Activated CD8-positive, alpha-beta memory T cell treated with anti-CD3 and anti-CD28 coated beads, Interleukin-2, amount 50 U/mL, for 4 hours (primary cell): ENCODE results near the gene POR.

Experiments
- DNase-seq: peaks from one replicate; pipeline ENCODE4 v3.0.0-alpha.2; 2020

POR gene

DNA sequence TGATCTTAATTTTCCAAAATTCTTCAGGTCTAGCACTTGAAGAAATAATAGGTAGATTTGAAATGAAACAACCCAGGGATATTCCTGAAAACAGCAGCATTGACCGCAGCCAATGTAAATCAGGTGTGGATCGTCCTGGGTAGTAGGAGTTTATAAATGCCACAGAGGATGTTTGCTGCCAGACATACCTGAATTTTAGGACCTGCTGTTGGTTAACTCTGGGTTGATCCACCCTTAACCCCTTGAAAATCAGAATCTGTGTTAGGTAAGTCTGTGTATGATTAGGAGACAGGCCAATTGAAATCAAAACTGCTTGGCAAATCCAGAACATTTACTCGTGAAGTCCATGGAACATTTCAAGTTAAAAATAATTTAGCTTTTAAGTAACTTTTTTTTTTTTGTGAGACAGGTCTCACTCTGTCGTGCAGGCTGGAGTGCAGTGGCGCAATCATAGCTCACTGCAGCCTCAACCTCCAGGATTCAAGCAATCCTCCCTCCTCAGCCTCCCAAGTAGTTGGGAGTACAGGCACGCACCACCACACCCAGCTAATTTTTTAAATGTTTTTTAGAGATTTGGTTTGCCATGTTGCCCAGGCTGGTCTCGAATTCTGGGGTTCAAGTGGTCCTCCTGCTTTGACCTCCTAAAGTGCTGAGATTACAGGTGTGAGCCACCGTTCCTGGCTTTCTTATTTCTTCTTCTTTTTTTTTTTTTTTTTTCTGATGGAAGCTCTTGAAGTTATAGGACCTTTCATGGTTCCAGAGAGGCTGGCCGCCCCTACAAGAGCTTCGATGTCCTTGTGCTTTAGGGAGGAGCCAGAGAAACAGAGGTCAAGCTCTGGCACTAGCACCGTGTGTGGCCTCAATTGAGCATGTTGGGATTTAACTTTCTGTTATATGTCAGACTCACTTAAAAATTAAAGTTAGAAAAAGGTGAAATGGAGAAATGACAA is 2.0 kb downstream of the POR start:
- no peak for DNase-seq

DNA sequence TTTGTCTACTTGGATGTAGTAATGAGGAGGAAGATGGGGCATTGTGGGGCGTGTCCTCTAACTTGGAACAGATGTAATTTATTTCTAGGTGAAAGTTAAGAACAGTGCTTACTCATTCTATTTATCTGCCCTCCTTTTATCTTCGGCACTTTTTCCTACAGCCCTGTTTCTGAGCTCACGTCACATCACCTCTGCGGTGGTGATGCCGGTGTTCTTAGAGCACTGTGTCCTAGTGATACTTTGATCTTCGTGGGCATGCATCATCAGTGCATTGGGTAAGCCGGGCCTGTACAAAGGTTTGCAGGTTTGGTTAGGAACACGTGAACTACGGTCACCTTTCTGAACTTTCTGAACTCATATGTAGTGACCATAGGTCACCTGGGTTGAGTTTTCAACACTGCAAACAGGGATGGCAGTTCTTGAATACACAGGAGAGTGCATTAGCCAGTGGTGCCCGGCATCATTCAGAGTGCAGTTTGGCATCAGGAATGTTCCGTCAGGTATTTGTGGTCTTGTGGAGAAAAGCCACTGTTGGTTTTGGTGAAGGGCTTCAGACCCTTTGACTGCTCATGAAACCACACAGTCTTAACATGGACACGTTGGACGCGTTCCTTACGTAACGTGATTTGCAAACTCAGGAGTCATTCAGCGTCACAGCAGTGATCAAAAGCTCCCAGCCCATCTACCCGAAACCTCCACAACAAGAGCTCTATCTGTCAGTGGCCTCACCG is 5.6 kb downstream of the POR start:
- peak; percentile 25 for DNase-seq

GRCh38 chr7:75921479-75921878 is 6.5 kb downstream of the POR start:
- no peak for DNase-seq

GRCh38 chr7:75922966-75923603 is 8.1 kb downstream of the POR start:
- DNase-seq, result no peak

DNA sequence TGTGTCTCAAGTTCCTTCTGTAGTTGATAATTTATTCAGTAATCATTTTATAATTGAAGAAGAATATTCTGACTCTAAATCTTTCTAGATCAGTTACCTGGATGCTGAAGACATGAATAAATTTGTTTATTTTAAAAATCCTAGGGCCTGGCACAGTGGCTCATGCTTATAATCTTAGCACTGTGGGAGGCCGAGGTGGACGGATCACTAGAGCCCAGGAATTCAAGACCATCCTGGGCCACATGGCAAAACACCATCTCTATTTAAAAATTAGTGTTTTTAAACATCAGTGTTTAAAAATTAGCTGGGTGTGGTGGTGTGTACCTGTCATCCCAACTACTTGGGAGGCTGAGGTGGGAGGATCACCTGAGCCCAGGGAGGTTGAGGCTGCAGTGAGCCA is 9.3 kb downstream of the POR start:
- DNase-seq, result no peak

DNA sequence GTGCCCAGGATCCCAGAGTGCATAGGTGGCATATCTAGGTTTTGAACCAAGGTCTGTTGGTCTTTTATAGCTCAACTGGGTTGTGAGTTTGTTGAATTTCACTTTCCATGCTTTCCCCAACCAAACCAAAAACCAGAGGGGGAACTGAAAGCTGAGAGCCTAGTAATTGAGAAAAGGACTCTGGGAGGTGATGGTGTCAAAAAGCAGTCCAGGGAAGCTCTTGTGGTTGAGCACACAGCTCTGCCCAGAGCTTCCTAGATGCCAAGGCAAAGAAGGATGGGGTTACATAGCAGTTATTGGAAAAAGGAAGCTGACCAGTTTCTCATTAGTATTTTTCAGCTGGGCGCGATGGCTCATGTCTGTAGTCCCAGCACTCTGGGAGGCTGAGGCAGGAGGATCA is 9.9 kb downstream of the POR start:
- no peak for DNase-seq

- no peak for DNase-seq
These were observed 10.9 kb downstream of the POR start for GRCh38 chr7:75925717-75926435.

- no peak for DNase-seq
These were observed 13.6 kb downstream of the POR start for GRCh38 chr7:75928568-75928914.

DNA sequence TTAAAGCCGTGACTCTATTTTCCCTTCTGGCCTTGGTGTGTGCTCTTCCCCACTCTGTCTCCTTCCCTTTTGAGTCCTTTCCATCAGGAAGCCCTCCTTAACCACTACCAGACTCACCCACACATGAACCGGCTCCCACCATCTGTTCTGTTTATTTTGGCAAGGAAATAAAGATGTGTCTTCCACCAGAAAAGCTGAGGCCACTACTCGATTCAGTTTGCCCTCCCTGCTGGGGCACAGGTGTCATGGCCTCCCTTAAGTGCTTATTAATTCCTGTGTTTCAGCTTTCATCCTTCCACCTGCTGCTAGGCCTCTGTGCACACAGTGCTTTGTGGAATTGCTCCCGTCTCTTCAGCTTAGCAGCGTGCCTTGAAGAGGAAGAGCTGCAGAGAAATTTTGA is 16.7 kb downstream of the POR start:
- no peak for DNase-seq

- no peak for DNase-seq
These were observed 23.2 kb downstream of the POR start for GRCh38 chr7:75937958-75938786.

DNA sequence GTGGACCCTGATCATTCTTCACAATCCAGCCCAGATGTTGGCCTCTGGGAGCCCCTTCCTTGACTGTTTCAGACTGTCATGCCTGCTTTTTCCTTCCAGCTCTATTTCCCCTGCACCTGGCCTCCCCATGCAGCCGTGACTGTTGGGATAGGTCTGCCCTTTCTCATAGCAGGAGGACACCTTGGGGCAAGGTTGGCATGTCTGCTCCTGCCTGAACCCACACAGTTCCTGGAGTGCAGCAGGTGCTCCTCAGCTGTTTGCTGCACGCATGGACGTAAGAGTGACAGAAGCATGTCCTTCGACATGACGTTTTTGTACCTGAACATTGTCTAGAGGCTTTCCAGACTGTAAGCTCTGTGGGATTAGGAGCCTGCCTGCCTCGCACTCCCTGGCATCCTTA is 24.0 kb downstream of the POR start:
- no peak for DNase-seq

DNA sequence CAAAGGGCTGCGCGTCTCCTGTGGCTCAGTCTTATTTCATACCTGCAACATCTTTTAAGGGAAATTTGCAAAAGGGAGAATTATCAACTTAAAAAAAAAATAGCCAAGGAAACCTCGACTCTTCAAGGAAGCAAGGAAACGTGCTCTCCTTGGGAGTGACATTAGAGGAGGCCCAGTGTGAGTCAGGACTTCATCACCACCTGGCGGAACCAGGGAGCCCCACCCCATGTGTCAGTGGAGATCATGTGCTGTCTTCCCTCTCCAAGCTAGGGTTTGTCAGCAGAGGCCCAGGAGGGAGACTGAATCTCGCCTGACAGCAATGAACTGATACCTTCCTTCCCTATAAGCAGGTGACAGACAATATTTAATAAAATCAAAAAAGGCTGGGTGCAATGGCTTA is 28.9 kb downstream of the POR start:
- no peak for DNase-seq

DNA sequence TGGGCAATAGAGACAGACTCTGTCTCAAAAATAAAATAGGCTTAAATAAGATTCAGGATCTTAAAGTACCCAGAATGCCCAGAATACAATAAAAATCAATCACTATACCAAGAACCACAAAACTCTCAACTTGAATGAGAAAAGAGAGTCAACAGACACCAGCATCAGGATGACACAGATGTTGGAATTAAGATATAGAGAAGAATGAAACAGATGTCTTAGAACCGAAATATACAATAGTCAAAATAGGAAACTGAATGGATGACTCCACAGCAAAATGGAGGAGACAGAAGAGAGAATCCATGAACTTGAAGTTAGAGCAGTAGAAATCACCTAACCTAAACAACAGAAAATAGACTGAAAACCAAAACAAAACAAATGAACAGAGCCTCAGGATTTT is 29.6 kb downstream of the POR start:
- no peak for DNase-seq

DNA sequence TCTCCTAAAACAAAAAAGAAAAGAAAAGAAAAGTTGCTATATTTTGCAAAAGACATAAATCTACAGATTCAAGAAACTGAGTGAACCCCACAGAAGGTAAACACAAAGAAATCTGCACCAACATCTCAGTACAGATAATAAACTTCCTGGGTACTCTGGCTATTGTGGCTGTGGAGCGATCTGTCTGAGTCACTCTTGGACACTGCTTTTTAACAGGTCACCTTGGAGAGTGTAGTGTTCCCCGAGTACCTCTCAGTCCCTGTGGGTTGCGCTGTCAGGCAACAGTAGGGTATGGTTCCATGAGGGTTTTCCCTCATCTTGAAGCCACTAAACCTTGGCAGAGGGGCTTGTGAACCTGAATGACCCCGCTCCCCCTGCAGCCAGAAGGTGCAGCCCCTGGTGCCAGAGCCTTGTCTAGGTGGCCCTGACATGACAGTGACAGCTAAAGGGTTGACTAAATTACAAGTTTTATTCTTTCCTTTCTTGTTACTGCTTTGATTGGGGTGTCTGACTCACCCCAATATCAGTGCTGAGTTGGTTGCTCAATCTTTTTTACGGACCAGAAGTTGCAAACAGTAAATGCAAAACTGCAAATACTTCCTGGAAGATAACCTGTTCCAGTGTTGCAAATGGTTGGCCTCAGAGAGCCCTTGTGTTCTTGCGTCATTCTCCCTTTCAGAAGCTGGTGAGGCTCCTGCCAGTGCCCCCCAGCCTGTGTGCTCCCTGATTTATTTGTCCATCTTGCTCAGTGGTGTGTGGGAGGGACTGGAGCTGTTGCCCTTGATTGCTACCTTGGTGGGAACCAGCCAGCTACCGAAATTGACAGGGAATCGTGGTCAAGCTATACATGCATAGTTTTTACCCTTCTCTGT is 30.6 kb downstream of the POR start:
- DNase-seq, result no peak

DNA sequence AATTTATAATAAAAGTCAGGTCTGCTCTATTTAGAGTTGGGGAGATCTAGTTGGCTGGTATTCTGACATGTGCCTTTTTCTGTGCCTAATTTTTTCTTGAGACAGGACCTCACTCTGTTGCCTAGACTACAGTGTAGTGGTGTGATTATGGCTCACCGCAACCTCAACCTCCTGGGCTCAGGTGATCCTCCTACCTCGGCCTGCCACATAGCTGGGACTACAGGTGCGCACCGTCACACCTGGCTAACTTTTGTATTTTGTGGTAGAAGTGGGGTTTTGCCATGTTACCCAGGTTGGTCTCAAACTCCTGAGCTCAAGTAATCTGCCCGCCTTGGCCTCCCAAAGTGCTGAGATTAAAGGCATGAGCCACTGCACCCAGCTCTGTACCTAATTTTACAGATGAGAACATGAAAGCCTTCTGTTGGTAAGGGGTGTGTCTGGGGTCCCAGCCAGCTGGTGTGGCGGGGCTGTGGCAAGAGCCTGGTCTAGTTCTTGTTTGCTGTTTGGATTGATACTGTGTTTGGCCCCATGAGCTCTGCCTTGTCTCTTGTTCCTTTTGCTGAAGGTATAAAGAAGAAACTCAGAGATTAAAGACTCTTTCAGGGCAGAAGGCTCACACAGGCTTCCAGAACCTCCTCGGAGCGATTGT is 31.4 kb downstream of the POR start:
- no peak for DNase-seq

DNA sequence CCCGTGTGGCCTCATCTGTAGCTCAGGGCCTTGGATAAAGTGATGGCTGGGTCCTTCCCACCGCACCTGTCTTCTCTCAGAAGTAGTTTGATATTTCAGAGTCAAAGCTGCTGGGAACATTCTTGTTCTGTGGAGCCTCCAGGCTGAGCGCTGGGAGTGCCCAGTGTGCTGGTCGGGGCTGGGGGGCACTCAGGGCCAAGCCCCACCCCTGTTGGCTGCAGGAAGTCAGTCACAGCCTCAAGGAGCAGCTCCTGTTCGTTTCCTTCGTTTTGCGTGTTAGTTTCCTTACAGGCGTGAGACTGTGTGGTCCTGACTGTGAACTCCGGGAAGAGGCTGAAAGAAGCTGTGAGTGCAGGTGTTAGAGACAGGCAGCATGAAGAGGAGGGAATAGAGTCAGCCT is 33.2 kb downstream of the POR start:
- no peak for DNase-seq

GRCh38 chr7:75950111-75950681 is 35.2 kb downstream of the POR start:
- no peak for DNase-seq

DNA sequence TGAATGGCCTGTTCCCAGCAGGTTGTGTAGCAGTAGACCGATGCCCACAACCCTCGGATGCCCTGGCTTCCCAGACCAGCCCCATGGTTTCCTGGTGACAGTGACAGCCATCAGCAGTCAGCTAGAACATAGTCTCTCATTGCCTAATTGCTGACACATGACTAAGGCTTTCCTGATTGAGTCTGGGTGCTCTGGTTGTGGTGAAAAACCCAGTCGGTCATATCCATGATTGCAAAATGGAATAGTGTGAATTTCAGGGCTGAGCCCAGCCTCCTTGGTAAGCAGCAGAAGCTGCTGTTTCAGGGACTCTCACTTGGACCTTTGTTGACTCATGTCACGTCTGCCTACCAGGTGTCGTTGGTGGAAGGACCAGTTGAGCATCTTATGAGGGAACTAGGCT is 36.6 kb downstream of the POR start:
- DNase-seq, result no peak

GRCh38 chr7:75953431-75953830 is 38.5 kb downstream of the POR start:
- DNase-seq, result no peak

DNA sequence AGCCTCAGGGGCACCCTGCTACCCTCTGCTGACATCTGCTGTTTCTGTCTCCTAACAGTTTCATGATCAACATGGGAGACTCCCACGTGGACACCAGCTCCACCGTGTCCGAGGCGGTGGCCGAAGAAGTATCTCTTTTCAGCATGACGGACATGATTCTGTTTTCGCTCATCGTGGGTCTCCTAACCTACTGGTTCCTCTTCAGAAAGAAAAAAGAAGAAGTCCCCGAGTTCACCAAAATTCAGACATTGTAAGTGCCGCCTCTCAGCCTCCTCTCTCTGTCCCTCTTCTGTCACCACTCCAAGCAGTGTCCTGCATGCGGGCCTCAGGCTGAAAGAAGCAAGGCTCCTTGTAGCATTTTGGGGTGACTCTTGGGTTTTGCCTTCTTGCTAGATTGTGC is 39.0 kb downstream of the POR start:
- no peak for DNase-seq
